ENCODE data around the gene BAIAP2L1.

Gene BAIAP2L1

DNA sequence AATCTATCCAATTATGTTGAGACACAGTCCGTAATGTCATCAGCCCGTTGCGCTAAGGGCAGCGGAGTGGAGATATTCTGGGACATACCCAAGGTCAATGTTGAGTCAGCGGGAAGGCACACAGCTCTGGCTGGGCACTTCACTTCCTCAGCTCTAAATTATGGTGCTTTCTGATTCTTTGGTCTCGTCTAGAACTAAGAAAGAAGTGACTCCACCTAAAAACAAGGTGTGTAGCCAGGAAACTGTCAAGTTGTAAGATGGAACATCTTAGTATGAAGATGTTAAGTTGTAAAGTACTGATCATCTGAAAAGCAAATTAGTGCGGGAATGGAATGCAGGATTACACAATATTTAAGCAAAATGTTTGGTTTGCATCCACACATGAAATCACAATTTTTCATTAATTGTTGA is 43.1 kb downstream of the BAIAP2L1 start:
- DNase-seq (ENCODE audit: low read depth) = no peak

DNA sequence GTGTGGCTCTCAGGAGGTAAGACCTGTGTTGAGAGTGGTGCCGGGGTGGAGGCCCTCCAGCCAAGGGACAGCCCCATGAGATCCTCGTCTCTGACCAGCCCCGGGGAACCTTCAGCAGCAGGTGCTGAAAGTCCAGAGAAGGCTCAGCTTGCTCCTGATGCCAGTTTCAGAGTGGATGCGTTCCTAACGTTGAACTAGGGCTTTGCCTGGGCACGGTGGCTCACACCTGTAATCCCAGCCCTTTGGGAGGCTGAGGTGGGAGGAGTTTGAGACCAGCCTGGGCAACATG is 45.7 kb downstream of the BAIAP2L1 start:
- DNase-seq (ENCODE audit: low read depth) = no peak

DNA sequence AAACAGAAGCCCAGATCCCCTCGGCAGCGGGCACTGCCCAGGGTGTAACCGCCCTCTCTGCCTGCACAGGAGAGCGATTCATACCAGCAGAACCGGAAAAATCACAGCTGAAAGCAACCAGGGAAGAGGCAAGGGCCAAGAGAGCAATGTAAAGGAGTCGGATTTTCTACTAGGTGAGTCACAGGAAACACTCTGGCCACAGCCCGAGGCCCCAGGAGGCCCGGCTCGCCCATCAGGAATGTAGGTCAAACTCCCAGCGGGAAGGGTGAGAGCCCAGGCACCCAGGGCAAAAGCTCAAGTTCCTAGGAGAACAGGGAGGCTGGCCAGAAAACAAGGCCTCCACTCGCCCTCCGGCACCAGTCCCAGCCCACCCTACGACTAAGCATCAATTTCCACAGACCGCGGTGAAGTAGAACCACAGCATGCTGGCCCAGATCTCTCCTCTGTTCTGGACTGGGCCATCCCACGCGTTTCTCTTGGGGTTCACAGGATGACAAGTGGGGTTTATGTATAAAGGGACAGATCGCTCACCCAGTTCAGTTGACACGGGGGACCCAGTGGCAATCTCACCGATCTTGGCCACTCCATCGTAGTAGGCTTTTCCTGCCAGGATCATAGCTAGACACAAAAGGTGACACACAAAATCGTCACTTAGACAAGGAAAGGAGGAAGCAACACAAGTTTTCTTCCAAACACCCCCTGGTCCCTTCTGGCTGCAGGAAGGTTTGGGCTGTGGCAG is 46.2 kb downstream of the BAIAP2L1 start:
- DNase-seq (ENCODE audit: low read depth) = no peak

DNA sequence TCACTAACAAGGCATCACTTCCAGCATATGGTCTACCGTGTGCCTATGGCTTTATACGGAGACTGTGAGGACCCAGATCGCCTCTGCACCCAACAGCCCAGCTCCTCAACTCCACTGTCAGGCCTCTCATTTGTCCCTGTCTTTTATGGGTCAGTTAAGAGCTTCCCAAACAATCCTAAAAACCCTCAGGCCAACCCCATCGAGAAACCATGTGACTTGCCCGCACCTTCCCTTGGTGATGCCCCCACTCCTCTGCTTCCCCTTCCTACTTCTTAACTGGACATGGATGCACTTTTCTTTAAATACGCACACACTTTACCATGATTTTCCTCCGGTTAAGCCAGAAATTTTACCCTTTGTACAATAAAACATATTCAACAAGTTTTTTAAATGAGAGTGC is 46.8 kb downstream of the BAIAP2L1 start:
- DNase-seq (ENCODE audit: low read depth) = no peak

DNA sequence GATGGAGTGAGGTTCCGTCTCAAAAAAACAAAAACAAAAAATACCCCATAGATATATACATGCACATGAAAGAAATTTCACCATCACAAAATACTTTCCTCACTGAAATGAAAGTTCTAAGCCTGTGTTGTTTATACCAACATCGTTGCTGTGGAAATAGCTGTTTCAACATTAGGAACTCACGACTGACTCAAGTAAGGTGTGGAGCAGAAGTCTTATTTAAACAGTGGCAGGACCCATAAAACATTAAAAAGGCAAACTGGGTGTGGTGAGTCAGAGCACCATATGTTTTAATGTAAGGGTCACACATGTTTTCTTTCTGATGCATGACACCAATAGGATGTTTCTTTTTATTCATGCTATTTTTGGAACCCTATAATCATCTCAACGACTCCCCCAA is 48.3 kb downstream of the BAIAP2L1 start:
- no peak for DNase-seq (ENCODE audit: low read depth)

DNA sequence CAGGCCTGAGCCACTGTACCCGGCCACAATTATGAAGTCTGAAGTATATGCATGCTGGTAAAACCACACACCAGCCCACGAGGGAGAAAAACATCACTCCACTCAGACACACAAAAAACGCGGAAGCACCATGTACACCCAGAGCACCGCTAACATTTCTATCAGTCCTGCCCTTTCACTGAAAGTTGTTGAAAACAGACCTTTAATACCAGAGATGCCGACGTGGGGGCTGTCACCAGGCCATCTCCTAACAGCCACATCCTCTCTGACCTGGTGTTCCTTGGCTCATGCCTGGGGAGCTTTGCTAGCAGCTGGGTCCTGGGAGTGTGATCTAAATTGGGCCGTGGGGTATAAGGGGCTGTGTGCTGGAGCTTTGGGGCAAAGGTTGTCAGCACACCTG is 49.8 kb downstream of the BAIAP2L1 start:
- DNase-seq (ENCODE audit: low read depth) = no peak

DNA sequence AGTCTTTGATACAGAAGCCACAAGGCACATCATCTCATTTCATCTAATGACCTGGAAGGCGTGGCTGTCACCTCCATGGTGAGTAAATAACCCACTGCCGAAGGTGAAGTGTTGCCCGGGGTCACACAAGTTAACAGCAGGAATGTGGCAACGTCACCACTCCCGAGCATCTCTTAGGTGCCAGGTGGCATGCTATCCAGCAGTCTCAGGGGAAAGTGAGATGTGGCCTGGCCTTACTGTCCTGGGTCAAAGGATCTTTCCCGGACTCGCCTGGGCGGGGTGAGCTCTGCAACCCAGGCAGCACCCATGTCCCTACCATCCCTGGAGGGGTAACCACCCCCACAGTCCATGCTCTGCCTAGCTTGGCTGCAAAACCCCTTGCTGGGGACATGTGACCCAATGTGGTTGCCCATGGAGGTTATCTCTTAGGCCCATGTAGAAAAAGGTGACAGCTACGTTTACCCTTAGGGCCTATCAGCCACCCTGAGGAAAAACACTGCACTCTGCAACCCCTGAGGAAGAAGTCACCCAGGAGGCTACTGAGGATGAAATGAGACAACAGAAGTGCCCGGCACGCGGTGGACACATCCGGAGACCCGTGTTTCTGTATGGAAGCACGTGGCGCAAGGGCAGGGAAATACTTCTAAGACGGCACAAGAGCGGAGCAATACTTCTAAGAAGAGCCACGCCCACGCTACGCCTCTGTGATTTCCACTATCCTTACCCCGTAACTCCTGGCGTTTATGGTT is 52.0 kb downstream of the BAIAP2L1 start:
- DNase-seq (ENCODE audit: low read depth) = no peak

DNA sequence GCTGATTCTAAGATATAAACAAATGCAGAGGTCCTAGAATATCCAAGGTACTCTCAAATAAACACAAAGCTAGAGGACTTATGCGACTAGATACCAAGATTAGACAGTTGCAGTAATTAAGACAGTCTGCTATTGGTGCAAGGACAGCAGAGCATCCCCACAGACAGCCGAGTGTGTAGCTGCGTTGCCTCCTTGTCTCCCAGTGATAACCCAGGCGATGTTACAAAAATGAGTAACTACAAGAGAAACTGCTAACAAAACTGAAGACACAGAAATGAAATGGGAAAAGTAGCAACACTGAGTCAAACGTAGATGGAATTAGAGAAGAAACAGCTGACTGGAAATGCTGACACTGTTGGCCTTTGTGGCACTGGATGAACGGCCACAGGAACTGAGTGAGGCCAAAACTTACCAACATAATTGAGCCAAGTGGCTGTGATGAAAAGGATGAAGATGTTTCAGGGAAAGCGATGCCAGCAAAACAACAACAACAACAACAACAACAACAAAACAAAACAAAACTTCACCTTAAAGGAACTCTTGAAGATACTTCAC is 54.3 kb downstream of the BAIAP2L1 start:
- DNase-seq (ENCODE audit: low read depth) = no peak

DNA sequence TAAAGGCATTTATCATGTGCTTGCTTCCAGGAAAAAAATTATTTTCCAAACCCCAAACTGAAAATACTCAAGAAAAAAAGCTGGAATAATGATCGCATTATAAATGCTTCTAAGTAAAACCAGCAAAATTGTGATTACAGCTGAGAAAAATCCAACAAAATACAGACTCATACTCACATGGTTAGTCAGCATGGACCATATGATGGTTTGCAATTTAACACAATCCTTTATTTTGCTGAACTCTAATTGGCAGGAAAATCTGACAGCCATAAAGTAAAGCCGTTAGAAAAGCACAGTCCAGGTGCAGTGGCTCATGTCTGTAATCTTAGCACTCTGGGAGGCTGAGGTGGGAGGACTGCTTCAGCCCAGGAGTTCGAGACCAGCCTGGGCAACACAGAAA is 59.8 kb downstream of the BAIAP2L1 start:
- DNase-seq (ENCODE audit: low read depth) = no peak

DNA sequence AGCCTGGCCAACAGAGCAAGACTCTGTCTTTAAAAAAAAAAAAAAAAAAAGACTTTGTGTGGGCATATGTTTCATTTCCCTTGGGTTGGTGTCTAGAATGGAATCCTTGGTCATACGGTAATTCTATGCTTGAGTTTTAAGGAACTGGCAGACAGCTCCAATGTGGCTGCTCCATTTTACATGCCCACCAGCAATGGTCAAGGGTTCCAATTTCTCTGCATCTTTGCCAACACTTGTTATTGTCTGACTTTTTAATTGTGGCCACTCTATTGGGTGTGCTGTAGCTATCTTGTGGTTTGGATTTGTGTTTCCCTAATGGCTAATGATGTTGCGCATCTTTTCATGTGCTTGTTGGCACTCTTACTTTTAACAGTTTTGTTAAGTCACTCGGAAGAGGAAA is 61.8 kb downstream of the BAIAP2L1 start:
- DNase-seq (ENCODE audit: low read depth) = no peak

DNA sequence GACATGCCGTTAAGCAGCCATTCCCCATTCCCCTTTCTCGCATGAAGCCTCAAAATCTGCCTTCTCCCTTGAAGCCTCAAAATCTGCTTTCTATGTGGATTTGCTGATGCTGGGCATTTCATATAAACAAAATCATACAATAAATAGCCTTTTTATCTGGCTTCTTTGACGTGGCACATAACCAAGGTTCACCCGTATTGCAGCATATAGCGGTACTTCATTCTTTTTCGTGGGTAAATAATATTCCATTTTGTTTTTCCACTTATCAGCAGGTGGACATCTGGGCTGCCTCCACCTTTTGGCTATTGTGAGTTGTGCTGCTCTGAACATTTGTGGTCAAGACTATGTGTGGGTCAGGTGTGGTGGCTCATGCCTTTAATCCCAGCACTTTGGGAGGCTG is 62.4 kb downstream of the BAIAP2L1 start:
- no peak for DNase-seq (ENCODE audit: low read depth)

DNA sequence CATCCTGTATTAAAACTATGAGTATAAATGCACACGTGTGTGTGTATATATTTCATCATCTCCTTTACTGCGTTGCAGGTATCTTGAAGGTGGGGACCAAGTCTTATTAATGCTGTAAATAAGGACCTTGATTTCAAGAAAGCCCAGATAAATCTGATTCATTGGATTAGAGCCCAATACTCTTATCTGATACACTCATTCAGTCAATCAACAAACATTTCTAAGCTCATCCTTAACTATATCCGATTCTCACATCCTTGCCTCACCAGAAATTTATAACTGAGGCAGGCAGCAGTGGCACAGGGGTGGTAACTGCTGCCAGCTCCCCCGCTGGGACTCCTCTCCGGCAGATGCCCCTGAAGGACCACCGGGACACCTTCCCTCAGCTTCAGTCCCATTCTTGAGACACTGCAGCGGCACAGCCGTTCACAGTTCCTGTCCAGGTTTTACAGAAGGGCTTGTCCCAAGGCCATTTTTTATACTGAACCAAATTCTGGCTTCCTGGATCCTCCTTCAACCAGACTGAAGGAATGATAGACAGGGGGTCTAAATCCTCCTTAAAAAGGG is 65.4 kb downstream of the BAIAP2L1 start:
- DNase-seq (ENCODE audit: low read depth) = no peak

DNA sequence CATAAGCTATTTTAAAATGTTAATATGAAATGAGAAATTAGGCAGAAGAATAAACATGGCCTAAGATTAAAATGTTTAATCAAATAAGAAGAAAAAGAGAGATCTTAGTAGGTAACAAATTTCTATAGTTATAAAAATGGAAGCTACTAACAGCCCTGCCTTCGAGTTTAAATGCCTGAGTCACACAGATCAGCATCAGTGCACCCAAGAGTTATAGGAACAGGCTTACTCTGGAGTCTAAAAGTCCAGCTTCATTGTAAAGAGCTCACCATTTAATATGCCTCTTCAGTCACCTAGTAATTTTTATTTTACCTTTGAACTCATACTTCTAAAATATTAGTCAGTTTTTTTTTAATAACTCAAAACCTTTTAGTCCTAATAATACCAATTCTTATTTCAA is 66.8 kb downstream of the BAIAP2L1 start:
- DNase-seq (ENCODE audit: low read depth) = no peak

DNA sequence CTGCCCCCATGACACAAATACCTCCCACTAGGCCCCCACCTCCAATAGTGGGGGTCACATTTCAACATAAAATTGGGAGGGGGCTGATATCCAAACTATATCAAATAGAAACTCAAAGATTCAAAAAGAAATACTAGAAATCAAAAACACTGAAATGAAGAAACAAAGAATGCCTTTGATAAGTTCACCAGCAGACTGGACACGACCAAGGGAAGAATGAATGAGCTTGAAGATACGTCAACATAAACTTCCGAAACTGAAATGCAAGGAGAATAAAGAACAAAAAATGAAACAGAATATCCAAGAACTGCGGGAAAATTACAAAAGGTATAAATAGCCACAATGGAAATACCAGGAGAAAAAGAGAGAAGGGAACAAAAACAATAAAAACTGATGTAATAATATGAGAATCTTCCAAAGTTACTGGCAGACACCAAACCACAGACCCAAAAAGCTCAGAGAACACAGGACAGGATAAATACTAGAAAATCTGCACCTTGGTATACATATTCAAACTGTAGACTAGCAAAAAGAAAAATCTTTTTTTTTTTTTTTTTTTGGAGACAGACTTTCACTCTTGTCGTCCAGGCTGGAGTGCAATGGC is 69.9 kb downstream of the BAIAP2L1 start:
- no peak for DNase-seq (ENCODE audit: low read depth)

DNA sequence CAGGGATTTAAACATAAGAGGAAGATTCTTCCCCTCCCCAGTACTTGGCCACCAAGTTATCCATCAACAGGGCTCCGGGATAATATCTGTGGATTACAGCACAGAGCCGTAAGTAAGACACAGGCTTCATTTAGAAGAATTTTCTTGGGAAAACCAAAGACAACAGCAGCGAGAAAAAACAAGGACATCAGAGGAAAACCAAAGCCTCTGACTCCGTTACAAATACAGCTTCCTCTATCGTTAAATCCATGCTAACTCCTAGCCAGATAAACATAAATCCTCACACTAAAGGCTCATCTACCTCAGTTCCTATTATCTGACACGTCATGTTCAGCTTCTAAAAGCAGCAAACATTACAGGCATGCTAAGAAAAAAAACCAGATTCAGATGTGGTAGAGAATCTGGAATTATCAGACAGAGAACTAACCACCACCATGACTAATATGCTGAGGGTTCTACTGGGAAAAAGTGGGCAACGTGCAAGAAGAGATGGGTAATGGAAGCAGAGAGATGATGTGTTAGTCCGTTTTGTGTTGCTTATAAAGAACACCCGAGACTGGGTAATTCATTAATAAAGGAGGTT is 71.0 kb downstream of the BAIAP2L1 start:
- no peak for DNase-seq (ENCODE audit: low read depth)

DNA sequence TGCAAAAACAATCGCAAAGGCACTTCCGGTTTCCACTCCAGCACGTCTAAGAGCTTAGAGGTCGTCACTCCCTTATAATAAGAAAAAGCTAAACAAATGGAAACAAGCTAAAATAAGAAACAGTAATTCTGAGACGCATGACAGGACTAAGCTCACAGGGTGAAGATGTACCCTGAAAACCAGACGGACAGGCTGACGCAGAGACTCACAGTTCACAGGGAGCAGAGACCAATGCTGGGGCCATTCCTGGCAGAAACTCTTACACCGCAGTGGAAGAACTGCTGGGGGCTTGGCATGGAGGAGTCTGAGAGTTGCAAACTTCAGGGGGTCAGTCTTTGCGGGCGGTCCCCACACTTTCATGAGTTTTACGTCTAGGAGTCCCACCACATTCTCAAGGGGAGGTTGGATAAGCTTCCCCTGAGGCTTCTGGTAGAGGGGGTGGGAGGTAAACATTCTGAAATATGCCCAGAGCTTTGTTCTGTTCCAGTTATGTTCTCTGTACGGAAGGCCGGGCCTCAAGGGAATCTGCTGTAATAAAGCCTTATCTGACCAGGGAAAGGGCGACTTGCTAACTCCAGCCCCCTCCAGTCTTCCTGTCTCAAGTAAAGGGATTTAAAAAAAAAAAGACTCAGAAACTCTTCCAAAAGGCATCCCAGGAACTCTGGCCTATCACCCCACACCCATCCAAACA is 71.6 kb downstream of the BAIAP2L1 start:
- DNase-seq (ENCODE audit: low read depth) = no peak

DNA sequence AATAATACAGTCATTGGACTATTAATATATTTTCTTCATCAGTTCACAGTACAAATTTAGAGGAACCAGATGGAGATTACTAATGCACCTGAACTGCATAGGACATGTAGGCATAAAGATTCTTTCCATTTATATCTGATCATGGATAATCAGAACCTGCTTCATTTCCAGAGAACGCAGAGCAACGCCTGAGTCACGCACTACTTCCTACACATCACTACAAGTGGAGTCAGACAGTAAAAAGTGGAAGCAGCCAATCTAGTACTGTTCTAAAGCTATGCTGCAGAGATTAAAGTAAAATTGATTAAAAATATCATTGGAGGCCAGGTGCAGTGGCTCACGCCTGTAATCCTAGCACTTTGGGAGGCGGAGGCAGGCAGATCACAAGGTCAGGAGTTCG is 76.1 kb downstream of the BAIAP2L1 start:
- no peak for DNase-seq (ENCODE audit: low read depth)

DNA sequence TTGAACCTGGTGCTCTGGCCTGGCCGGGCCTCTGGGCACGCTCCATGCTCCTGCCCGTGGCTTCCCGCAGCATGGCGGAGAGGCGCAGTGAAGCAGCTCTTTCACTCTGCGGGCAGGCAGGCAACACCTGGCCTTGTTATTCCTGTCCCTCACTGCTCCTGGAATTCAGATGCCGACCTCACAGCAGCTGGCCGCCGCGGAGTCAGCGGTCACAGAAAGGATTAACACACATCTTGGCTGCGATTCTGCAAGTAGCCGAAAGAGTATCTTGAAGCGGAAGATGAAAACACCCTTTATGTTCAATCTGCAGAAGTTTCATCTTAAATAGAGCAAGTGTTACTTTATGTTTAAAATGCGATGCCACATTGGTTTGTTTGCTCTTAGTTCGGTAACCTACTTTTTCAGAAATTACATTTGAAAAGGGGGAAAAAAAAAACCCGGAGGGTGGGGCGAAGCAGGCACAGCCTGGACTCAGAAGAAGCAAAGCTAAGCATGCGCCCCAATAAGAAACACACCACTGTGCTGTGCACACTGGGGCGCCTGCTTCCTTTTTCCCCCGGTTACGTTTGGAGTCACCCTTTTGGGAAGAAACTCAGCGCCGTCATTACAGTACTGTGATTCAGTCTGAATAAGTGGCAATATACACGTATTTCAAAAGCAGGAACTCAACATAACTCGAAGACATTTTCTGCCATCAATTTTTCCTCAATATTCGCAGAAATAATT is 77.1 kb downstream of the BAIAP2L1 start:
- DNase-seq (ENCODE audit: low read depth) = no peak

DNA sequence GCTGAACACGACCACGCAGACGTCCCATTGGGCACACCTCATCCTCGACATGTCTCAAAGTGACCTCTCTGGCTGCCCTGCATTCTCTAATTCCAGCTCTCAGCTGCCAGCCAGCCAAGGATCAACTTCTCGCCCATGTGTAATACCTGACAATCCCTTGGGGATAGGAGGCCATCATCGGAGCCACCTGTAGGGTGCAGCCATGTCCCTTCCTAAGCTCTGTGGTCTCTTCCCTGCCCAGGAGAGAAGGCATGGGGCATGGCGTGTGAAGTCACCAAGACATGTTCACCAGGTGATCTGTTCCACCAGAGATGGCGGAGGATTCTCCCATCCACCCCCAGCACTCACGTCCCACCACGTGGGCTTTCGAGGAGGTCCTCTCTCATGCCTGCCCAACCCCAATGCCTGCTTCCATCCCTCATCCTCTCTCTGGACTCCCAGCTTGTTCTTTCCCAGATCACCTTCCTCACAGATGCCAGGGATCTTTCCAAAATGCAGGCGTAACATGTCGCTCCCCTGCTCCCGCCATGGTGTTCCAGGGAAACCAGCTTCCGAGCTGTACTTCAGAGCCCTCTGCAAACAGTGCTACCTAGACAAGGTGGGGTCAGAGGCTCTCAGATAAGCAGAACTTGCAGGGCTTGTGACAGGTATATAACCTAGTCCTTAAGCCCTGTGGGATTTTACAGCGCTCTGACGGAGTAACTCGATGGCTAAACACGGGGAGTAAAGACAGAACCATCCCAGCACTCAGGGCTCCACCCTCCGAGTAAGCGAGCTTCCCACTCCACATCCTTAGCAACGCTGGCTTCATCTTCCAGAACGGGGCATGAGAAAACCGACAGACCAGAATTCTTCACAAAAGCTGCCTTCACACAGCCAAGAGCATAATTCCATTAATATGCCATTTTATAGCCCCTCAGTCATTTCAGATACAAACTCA is 78.3 kb downstream of the BAIAP2L1 start:
- no peak for DNase-seq (ENCODE audit: low read depth)

DNA sequence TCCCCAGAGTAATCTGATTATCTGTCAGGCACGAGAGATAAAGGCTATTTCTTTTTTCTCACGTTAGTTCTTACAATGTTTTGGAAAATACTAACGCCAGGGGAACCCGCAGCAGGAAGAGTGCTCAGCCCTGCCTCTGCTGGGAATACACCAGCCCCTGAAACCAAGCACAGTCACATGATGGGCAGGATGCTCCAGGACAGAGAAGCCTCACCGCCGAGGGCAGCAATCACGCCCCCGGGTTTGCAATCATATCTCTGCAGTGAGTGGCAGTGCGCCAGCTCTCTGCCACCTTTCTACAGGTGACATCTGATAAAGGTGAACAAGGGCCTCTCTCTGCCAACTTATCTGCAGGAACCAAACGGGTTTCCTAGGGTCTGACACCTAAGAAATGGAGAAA is 79.6 kb downstream of the BAIAP2L1 start:
- DNase-seq (ENCODE audit: low read depth) = no peak
